H9 (cell line): ENCODE results near the gene DERA. TPM values are rescaled to one million over a fixed set of nuclear protein-coding genes. Genes with fewer than 3 reads are reported as not detected.

ENCODE experiments used
- DNase-seq: peaks from one replicate; pipeline ENCODE4 v3.0.0-alpha.2; 2017
- H2AFZ ChIP-seq: one replicate; pipeline ENCODE4 v1.6.1; 2013; ENCODE audit warnings: mild to moderate bottlenecking, low read length, control low read depth, moderate library complexity
- H2AK5ac ChIP-seq: 2 replicates; pipeline ENCODE4 v1.6.1; 2013; ENCODE audit warnings: low read length, control low read depth, mixed read lengths; ENCODE audit not compliant: insufficient read length
- H2BK120ac ChIP-seq: one replicate; pipeline ENCODE4 v1.6.1; 2013; ENCODE audit warnings: low read depth, mild to moderate bottlenecking, low read length, control low read depth, inconsistent platforms; ENCODE audit not compliant: poor library complexity, severe bottlenecking
- H2BK12ac ChIP-seq: 2 replicates; pipeline ENCODE4 v1.6.1; 2013; ENCODE audit warnings: low read length, control low read depth, mixed read lengths, low read depth; ENCODE audit not compliant: insufficient read length
- H2BK15ac ChIP-seq: 2 replicates; pipeline ENCODE4 v1.6.1; 2013; ENCODE audit warnings: low read depth, low read length, control low read depth
- H2BK20ac ChIP-seq: one replicate; pipeline ENCODE4 v1.6.1; 2013; ENCODE audit warnings: low read depth, mild to moderate bottlenecking, low read length, control low read depth, inconsistent platforms; ENCODE audit not compliant: poor library complexity, severe bottlenecking
- H2BK5ac ChIP-seq: 2 replicates; pipeline ENCODE4 v1.6.1; 2013; ENCODE audit warnings: low read length, control low read depth, mixed read lengths; ENCODE audit not compliant: insufficient read length
- H3K14ac ChIP-seq: 2 replicates; pipeline ENCODE4 v1.6.1; 2013; ENCODE audit warnings: low read length, control low read depth; ENCODE audit not compliant: insufficient read depth
- H3K18ac ChIP-seq: 2 replicates; pipeline ENCODE4 v1.6.1; 2013; ENCODE audit warnings: low read depth, mild to moderate bottlenecking, mixed read lengths, low read length, control low read depth; ENCODE audit not compliant: insufficient read length
- H3K23ac ChIP-seq: 2 replicates; pipeline ENCODE4 v1.6.1; 2013; ENCODE audit warnings: low read length, control low read depth, mixed read lengths, low read depth; ENCODE audit not compliant: insufficient read length
- H3K23me2 ChIP-seq: 2 replicates; pipeline ENCODE4 v1.6.1; 2013; ENCODE audit warnings: low read depth, mild to moderate bottlenecking, mixed read lengths, low read length, control low read depth; ENCODE audit not compliant: insufficient read length, poor library complexity, severe bottlenecking
- H3K27ac ChIP-seq: 2 replicates; pipeline ENCODE4 v1.5.1; 2013; ENCODE audit warnings: low read length, control low read depth, mixed read lengths, low read depth; ENCODE audit not compliant: insufficient read length
- H3K27me3 ChIP-seq: 2 replicates; pipeline ENCODE4 v1.6.1; 2013; ENCODE audit warnings: low read length, control low read depth, inconsistent platforms; ENCODE audit not compliant: insufficient read depth
- H3K4ac ChIP-seq: 2 replicates; pipeline ENCODE4 v1.6.1; 2013; ENCODE audit warnings: low read depth, mild to moderate bottlenecking, control low read depth, inconsistent platforms, low read length, moderate library complexity
- H3K4me1 ChIP-seq: 2 replicates; pipeline ENCODE4 v1.6.1; 2013; ENCODE audit warnings: low read length, control low read depth, inconsistent platforms; ENCODE audit not compliant: insufficient read depth
- H3K4me2 ChIP-seq: 2 replicates; pipeline ENCODE4 v1.6.1; 2013; ENCODE audit warnings: low read length, control low read depth, mixed read lengths; ENCODE audit not compliant: insufficient read length, insufficient read depth
- H3K56ac ChIP-seq: 2 replicates; pipeline ENCODE4 v1.6.1; 2013; ENCODE audit warnings: low read depth, mild to moderate bottlenecking, mixed read lengths, low read length, control low read depth; ENCODE audit not compliant: insufficient read length
- H3K79me1 ChIP-seq: 2 replicates; pipeline ENCODE4 v1.6.1; 2013; ENCODE audit warnings: low read depth, mild to moderate bottlenecking, moderate library complexity, low read length, control low read depth, inconsistent platforms; ENCODE audit not compliant: insufficient read depth, poor library complexity, severe bottlenecking
- H3K79me2 ChIP-seq: 2 replicates; pipeline ENCODE4 v1.6.1; 2013; ENCODE audit warnings: low read length, control low read depth, inconsistent platforms; ENCODE audit not compliant: insufficient read depth
- H3K9ac ChIP-seq: 2 replicates; pipeline ENCODE4 v1.6.1; 2013; ENCODE audit warnings: low read length, control low read depth, mixed read lengths; ENCODE audit not compliant: insufficient read length; ENCODE audit errors: extremely low read depth
- H3K9me3 ChIP-seq: one replicate; pipeline ENCODE4 v1.6.1; 2013; ENCODE audit warnings: low read depth, low read length, inconsistent platforms; ENCODE audit not compliant: control insufficient read depth
- H3T11ph ChIP-seq: one replicate; pipeline ENCODE4 v1.6.1; 2013; ENCODE audit warnings: mild to moderate bottlenecking, low read length, control low read depth, inconsistent platforms
- H4K20me1 ChIP-seq: one replicate; pipeline ENCODE4 v1.6.1; 2013; ENCODE audit not compliant: control insufficient read depth, insufficient read length, insufficient read depth
- H4K5ac ChIP-seq: 2 replicates; pipeline ENCODE4 v1.6.1; 2013; ENCODE audit warnings: low read depth, mild to moderate bottlenecking, mixed read lengths, low read length, control low read depth; ENCODE audit not compliant: insufficient read length
- H4K8ac ChIP-seq: replicated peaks from 2 replicates; pipeline ENCODE4 v1.6.1; 2013; ENCODE audit warnings: low read length, control low read depth, mixed read lengths, low read depth; ENCODE audit not compliant: insufficient read length
- H4K91ac ChIP-seq: 2 replicates; pipeline ENCODE4 v1.6.1; 2013; ENCODE audit warnings: low read depth, mild to moderate bottlenecking, moderate library complexity, mixed read lengths, low read length, control low read depth; ENCODE audit not compliant: insufficient read length
- H3K27ac Mint-ChIP-seq, 3 experiments: 2 replicates in 2 of 3; 3 replicates in 1 of 3; pipeline ENCODE4 v1.8.0; 2020 to 2021; ENCODE audit warnings: mixed read lengths in 3 of 3, mild to moderate bottlenecking in 1 of 3, moderate library complexity in 1 of 3
- H3K27me3 Mint-ChIP-seq: 2 replicates; pipeline ENCODE4 v1.8.0; 2021; ENCODE audit warnings: low read depth, mild to moderate bottlenecking, moderate library complexity, mixed read lengths
- H3K36me3 Mint-ChIP-seq, 3 experiments: 2 replicates in 2 of 3; 3 replicates in 1 of 3; pipeline ENCODE4 v1.8.0; 2020 to 2021; ENCODE audit warnings: low read depth in 3 of 3, mixed read lengths in 3 of 3; ENCODE audit not compliant: insufficient read depth in 1 of 3
- H3K4me1 Mint-ChIP-seq, 2 experiments: 2 replicates each; pipeline ENCODE4 v1.8.0; 2020; ENCODE audit warnings: mixed read lengths in 2 of 2
- H3K4me3 Mint-ChIP-seq, 2 experiments: 2 replicates in 1 of 2; 3 replicates in 1 of 2; pipeline ENCODE4 v1.8.0; 2020 to 2021; ENCODE audit warnings: mild to moderate bottlenecking in 2 of 2, mixed read lengths in 2 of 2, moderate library complexity in 1 of 2
- H3K9me3 Mint-ChIP-seq, 2 experiments: 2 replicates in 1 of 2; 3 replicates in 1 of 2; pipeline ENCODE4 v1.8.0; 2020; ENCODE audit warnings: mild to moderate bottlenecking in 2 of 2, mixed read lengths in 2 of 2, moderate library complexity in 1 of 2
- CTCF ChIP-seq: fragments of 200-600 bp; sonication (generic); conservative IDR thresholded peaks from 3 replicates; pipeline ENCODE4 v1.8.0; 2021; ENCODE audit warnings: antibody characterized with exemption, mild to moderate bottlenecking
- WGBS: extraction: QIAGEN DNeasy Blood & Tissue Kit; methylation state at CpG from one replicate; pipeline ENCODE4 v1.1.7; 2013; ENCODE audit warnings: missing lambda C conversion rate, low lambda C conversion rate, mixed read lengths; ENCODE audit not compliant: insufficient read length; ENCODE audit errors: extremely low coverage; 5-methylcytosine and 5-hydroxymethylcytosine counted together
- total RNA-seq: library from RNA; stranded (reverse); gene quantifications from 2 replicates; pipeline ENCODE4 v1.2.1, GENCODE V29; 2021

The DERA gene
- total RNA-seq, 1 experiment from 2014 or later, result 20.9 TPM

- H2AK5ac ChIP-seq, result no peak overlapping the region
- H2AFZ ChIP-seq, result no peak overlapping the region
- Mint-ChIP-seq H3K9me3 (no peaks in the 10 kb centered on the region), H3K36me3 (no peaks in the 10 kb centered on the region), H3K27me3 (no peaks in the 10 kb centered on the region), H3K4me1 (no peaks in the 10 kb centered on the region), H3K27ac (no peak overlapping the region), H3K4me3 (no peak overlapping the region)
- no peaks in the 10 kb centered on the region for H3K4me1 ChIP-seq
- H3T11ph ChIP-seq, result no peak overlapping the region
- H3K9me3 ChIP-seq, result no peaks in the 10 kb centered on the region
- no peak overlapping the region for H3K23ac ChIP-seq
- no peak overlapping the region for H2BK15ac ChIP-seq
- no peak overlapping the region for H3K27ac ChIP-seq
- no peak overlapping the region for H3K56ac ChIP-seq
- no peak overlapping the region for H4K91ac ChIP-seq
- no peak overlapping the region for H3K14ac ChIP-seq
- no peaks in the 10 kb centered on the region for H3K23me2 ChIP-seq
- H3K4ac ChIP-seq, result no peak overlapping the region
- no peak overlapping the region for H2BK12ac ChIP-seq
- H3K27me3 ChIP-seq, result no peaks in the 10 kb centered on the region
- no peaks in the 10 kb centered on the region for H3K79me2 ChIP-seq
- no peak overlapping the region for H2BK20ac ChIP-seq
- no peak for DNase-seq
- no CpG with 5 or more reads among the region's 4 CpGs for WGBS
- no peaks in the 10 kb centered on the region for H3K79me1 ChIP-seq
- H4K5ac ChIP-seq, result no peak overlapping the region
- H3K18ac ChIP-seq, result no peak overlapping the region
- no peak overlapping the region for H2BK120ac ChIP-seq
- no peaks in the 10 kb centered on the region for H4K20me1 ChIP-seq
- H3K4me2 ChIP-seq, result no peak overlapping the region
- no peak overlapping the region for H4K8ac ChIP-seq
- no peak overlapping the region for H2BK5ac ChIP-seq
- no peak for TF ChIP-seq CTCF
- H3K9ac ChIP-seq, result no peak overlapping the region
Measured at GRCh38 chr12:15972894-15973293, 61.8 kb downstream of the DERA start.
